Measurements from ENCODE around the gene CTAGE9.
"Not testable (repeated sequence)": the region's sequence is repeated elsewhere in the genome, so short reads cannot be mapped to it uniquely, and the experiment has no call there.

Gene CTAGE9

GRCh38 chr6:131728296-131728939 is 17.6 kb upstream of the CTAGE9 start:
- DNase-seq (ENCODE audit: low read depth, low spot score) = peak; percentile 44

- DNase-seq (ENCODE audit: low read depth, low spot score) = no peak
Observed at GRCh38 chr6:131727868-131728267, 17.1 kb upstream of the CTAGE9 start.

- no peak for DNase-seq (ENCODE audit: low read depth, low spot score)
Observed at GRCh38 chr6:131727467-131727866, 16.6 kb upstream of the CTAGE9 start.

GRCh38 chr6:131724114-131724513 is 13.3 kb upstream of the CTAGE9 start:
- peak; percentile 2 for DNase-seq (ENCODE audit: low read depth, low spot score)

GRCh38 chr6:131721161-131721560 is 10.3 kb upstream of the CTAGE9 start:
- no peak for DNase-seq (ENCODE audit: low read depth, low spot score)

- no peak for DNase-seq (ENCODE audit: low read depth, low spot score)
Observed at GRCh38 chr6:131717836-131718542, 7.2 kb upstream of the CTAGE9 start.

GRCh38 chr6:131715567-131715966 is 4.8 kb upstream of the CTAGE9 start:
- not testable (repeated sequence) for DNase-seq (ENCODE audit: low read depth, low spot score)

GRCh38 chr6:131703905-131704304 is 6.9 kb downstream of the CTAGE9 start:
- DNase-seq (ENCODE audit: low read depth, low spot score) = not testable (repeated sequence)

- DNase-seq (ENCODE audit: low read depth, low spot score) = not testable (repeated sequence)
Observed at GRCh38 chr6:131700851-131701250, 10.0 kb downstream of the CTAGE9 start.

- no peak for DNase-seq (ENCODE audit: low read depth, low spot score)
Observed at GRCh38 chr6:131696956-131697355, 13.9 kb downstream of the CTAGE9 start.

GRCh38 chr6:131694832-131695426 is 15.9 kb downstream of the CTAGE9 start:
- DNase-seq (ENCODE audit: low read depth, low spot score) = peak; percentile 83

GRCh38 chr6:131693384-131693783 is 17.4 kb downstream of the CTAGE9 start:
- no peak for DNase-seq (ENCODE audit: low read depth, low spot score)

- no peak for DNase-seq (ENCODE audit: low read depth, low spot score)
Observed at GRCh38 chr6:131692589-131692988, 18.2 kb downstream of the CTAGE9 start.

- no peak for DNase-seq (ENCODE audit: low read depth, low spot score)
Observed at GRCh38 chr6:131692031-131692430, 18.8 kb downstream of the CTAGE9 start.

GRCh38 chr6:131688286-131688685 is 22.5 kb downstream of the CTAGE9 start:
- DNase-seq (ENCODE audit: low read depth, low spot score) = no peak

GRCh38 chr6:131687022-131687421 is 23.8 kb downstream of the CTAGE9 start:
- DNase-seq (ENCODE audit: low read depth, low spot score) = peak; percentile 2

- DNase-seq (ENCODE audit: low read depth, low spot score) = no peak
Observed at GRCh38 chr6:131685266-131685780, 25.5 kb downstream of the CTAGE9 start.

GRCh38 chr6:131683479-131683878 is 27.3 kb downstream of the CTAGE9 start:
- no peak for DNase-seq (ENCODE audit: low read depth, low spot score)

GRCh38 chr6:131682442-131682841 is 28.4 kb downstream of the CTAGE9 start:
- peak; percentile 14 for DNase-seq (ENCODE audit: low read depth, low spot score)

- no peak for DNase-seq (ENCODE audit: low read depth, low spot score)
Observed at GRCh38 chr6:131681585-131681984, 29.2 kb downstream of the CTAGE9 start.

- no peak for DNase-seq (ENCODE audit: low read depth, low spot score)
Observed at GRCh38 chr6:131680868-131681267, 29.9 kb downstream of the CTAGE9 start.

GRCh38 chr6:131678442-131678841 is 32.4 kb downstream of the CTAGE9 start:
- DNase-seq (ENCODE audit: low read depth, low spot score) = peak; percentile 18

GRCh38 chr6:131673184-131673583 is 37.6 kb downstream of the CTAGE9 start:
- no peak for DNase-seq (ENCODE audit: low read depth, low spot score)
